Dendritic cell treated with granulocyte-macrophage colony-stimulating factor and Interleukin-4, amounts not matched to agents 40 ng/mL and 50 ng/mL, for 4 days (primary cell): ENCODE measurements around the gene SLC39A11.
"Not testable (repeated sequence)": the region's sequence is repeated elsewhere in the genome, so short reads cannot be mapped to it uniquely, and the experiment has no call there.

Experiments
- H3K27ac Mint-ChIP-seq: one replicate; pipeline ENCODE4 v1.8.0; 2022; ENCODE audit warnings: mild to moderate bottlenecking, mixed read lengths
- H3K27me3 Mint-ChIP-seq: one replicate; pipeline ENCODE4 v1.8.0; 2022; ENCODE audit warnings: mild to moderate bottlenecking, mixed read lengths
- H3K36me3 Mint-ChIP-seq: one replicate; pipeline ENCODE4 v1.8.0; 2022; ENCODE audit warnings: low read depth, mixed read lengths
- H3K4me1 Mint-ChIP-seq: one replicate; pipeline ENCODE4 v1.8.0; 2022; ENCODE audit warnings: low read depth, mixed read lengths
- H3K4me3 Mint-ChIP-seq: one replicate; pipeline ENCODE4 v1.8.0; 2022; ENCODE audit warnings: mild to moderate bottlenecking, moderate library complexity, mixed read lengths
- H3K9me3 Mint-ChIP-seq: one replicate; pipeline ENCODE4 v1.8.0; 2022; ENCODE audit warnings: mixed read lengths
- intact Hi-C: fragments of 100-400 bp; cut with micrococcal nuclease; formaldehyde crosslinking; loops from one replicate; pipeline ENCODE4 v1.15.0; 2022

SLC39A11 gene

DNA sequence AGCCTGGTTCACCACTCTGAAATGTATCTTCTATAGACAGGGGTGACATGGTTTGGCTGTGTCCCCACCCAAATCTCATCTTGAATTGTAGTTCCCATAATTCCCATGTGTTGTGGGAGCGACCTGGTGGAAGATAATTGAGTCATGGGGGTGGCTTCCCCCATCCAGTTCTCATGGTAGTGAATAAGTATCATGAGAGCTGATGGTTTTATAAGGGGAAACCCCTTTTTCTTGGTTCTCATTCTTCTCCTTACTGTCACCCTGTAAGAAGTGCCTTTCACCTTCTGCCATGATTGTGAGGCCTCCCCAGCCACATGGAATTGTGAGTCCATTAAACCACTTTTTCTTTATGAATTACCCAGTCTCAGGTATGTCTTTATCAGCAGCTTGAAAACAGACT lies 319.3 kb downstream of the SLC39A11 start:
- H3K9me3 Mint-ChIP-seq, H3K27ac Mint-ChIP-seq, H3K4me1 Mint-ChIP-seq, H3K4me3 Mint-ChIP-seq, H3K27me3 Mint-ChIP-seq, intact Hi-C loops: not testable (repeated sequence)
- peaks cover 45% of the 10 kb centered on the region for H3K36me3 Mint-ChIP-seq

DNA sequence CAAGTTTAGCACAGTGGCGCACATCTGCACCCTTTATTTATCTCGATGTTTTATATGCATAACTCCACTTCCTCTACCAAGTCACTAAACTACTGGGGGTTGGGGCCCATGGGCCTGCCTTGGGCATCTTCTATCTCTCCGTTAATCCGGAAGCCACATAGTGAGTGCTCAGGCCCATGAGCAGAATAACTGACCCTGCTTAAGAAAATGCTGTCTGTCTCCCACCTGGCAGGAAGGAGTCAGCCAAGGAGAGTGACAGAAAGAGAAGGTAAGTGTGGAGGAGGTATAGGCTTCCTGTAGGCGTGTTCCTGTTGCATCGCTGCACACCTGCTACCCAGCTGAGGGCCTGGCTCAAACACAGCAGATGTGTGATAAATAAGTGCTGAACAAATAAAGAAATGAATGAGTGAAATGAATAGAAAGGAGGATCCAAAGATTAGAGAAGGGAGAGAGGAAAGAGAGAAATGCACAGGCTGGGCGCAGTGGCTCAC lies 320.1 kb downstream of the SLC39A11 start:
- Mint-ChIP-seq H3K9me3 (no peaks in the 10 kb centered on the region), H3K36me3 (peaks cover 48% of the 10 kb centered on the region)

GRCh38 chr17:72771734-72772133 lies 320.8 kb downstream of the SLC39A11 start:
- Mint-ChIP-seq H3K36me3 (peaks cover 53% of the 10 kb centered on the region), H3K27ac (no peak overlapping the region), H3K9me3 (no peaks in the 10 kb centered on the region), H3K27me3 (no peaks in the 10 kb centered on the region), H3K4me3 (no peak overlapping the region), H3K4me1 (no peaks in the 10 kb centered on the region)
- intact Hi-C loops = no loop called here

More for the DNA sequence above, 320.1 kb downstream of the SLC39A11 start:
- Mint-ChIP-seq H3K4me3 (no peak overlapping the region), H3K27me3 (no peaks in the 10 kb centered on the region), H3K4me1 (no peaks in the 10 kb centered on the region), H3K27ac (no peak overlapping the region)
- intact Hi-C loops = no loop called here

DNA sequence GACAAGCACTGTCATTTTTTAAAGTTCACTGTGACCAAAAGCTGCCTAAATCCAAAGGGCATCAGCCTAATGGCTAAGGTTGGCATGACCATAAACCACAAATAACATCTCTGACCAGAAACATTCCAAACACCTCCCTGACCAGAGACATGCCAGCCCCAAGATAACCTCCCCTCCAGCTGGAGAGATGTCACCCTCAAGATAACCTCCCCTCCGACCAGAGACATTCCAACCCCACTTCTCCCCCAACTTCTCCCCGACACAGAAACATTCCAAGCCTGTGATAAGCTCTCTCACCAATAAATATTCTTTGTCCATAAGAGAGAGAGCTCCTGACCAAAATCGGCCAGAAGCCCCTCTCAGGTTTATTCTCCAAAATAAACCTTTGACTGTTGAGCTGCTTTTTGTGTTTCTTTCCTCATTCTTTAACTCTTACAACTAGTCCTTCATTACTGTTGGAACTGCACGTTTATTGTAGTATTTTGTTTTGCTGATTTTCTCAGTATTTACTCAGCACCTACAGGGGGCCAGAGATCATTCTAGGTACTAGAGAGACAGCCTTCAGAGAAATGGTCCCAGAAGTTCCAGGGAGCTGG lies 325.6 kb downstream of the SLC39A11 start:
- Mint-ChIP-seq H3K4me3 (no peak overlapping the region), H3K27me3 (no peaks in the 10 kb centered on the region), H3K9me3 (no peaks in the 10 kb centered on the region), H3K4me1 (no peaks in the 10 kb centered on the region), H3K36me3 (peaks cover 29% of the 10 kb centered on the region), H3K27ac (no peak overlapping the region)
- intact Hi-C loops = no loop called here

- H3K27ac Mint-ChIP-seq = no peak overlapping the region
- no peaks in the 10 kb centered on the region for H3K9me3 Mint-ChIP-seq
- H3K4me3 Mint-ChIP-seq = no peak overlapping the region
- peaks cover 18% of the 10 kb centered on the region for H3K36me3 Mint-ChIP-seq
- intact Hi-C loops = no loop called here
- H3K4me1 Mint-ChIP-seq = no peaks in the 10 kb centered on the region
- H3K27me3 Mint-ChIP-seq = no peaks in the 10 kb centered on the region
Observed at GRCh38 chr17:72765368-72766153, 326.9 kb downstream of the SLC39A11 start.

DNA sequence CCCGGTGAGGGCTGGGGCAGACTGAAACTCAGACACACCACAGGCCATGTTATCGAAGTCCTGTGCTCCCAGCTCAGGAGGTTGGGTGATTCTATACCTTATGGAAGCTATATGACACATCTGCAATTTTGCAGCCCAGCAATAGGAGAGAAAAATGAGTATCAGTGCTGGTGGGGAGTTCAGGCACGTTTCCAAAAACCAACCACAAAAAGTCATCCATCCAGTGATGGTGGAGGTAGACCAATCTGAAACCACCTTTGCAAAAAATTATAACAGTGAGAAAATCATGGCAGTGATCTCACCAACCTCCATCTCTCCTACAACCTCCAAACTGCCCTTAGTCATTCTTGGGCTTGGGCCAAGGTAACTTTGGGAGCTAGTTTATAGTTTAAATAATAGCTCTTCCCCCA lies 327.9 kb downstream of the SLC39A11 start:
- H3K27me3 Mint-ChIP-seq = no peaks in the 10 kb centered on the region

DNA sequence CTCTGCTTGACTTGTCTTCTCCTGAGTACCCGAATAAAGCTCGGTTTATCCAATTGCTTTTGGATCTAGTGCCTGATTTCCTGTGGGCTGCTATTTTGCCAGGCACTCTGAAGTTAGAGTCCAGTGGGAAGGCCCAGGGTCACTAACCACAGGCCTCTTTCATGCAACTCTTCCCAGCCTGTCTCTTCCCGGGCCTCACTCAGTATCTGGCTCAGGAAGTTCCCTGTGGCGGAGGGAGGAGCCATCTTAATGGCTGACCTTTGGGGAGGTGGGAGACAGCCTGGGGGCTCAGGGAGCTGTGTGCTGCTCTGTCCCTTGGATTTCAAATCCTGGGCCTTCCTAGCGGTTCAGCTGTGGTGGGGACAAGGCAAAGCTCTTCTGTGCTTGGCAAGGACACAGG lies 328.5 kb downstream of the SLC39A11 start:
- H3K27me3 Mint-ChIP-seq = no peaks in the 10 kb centered on the region
- intact Hi-C loops = no loop called here
- H3K9me3 Mint-ChIP-seq = no peaks in the 10 kb centered on the region
- H3K27ac Mint-ChIP-seq = no peak overlapping the region
- H3K4me1 Mint-ChIP-seq = no peaks in the 10 kb centered on the region
- H3K4me3 Mint-ChIP-seq = no peak overlapping the region
- peaks cover 9% of the 10 kb centered on the region for H3K36me3 Mint-ChIP-seq

More for the DNA sequence above, 327.9 kb downstream of the SLC39A11 start:
- no peaks in the 10 kb centered on the region for H3K9me3 Mint-ChIP-seq
- intact Hi-C loops = no loop called here
- H3K36me3 Mint-ChIP-seq = peaks cover 9% of the 10 kb centered on the region
- H3K4me3 Mint-ChIP-seq = no peak overlapping the region
- no peak overlapping the region for H3K27ac Mint-ChIP-seq
- no peaks in the 10 kb centered on the region for H3K4me1 Mint-ChIP-seq

DNA sequence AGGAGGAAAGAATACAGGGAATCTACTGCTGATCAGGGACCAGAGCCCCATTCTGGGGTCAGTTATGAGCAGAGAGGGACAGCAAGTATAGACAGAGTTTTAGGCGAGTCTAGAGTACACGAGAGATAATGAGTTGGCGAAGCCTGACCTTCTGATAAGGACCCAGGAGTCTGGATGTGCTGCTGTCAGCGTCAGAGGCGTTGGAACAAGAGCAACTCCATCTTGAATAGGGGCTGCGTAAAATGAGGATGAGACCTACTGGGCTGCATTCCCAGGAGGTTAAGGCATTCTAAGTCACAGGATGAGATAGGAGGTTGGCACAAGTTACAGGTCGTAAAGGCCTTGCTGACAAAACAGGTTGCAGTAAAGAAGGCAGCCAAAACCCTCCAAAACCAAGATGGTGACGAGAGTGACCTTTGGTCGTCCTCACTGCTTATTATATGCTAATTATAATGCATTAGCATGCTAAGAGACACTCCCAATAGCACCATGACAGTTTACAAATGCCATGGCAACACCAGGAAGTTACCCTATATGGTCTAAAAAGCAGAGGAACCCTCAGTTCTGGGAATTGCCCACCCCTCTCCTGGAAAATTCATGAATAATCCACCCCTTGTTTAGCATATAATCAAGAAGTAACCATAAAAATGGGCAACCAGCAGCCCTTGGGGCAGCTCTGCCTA lies 330.5 kb downstream of the SLC39A11 start:
- H3K27ac Mint-ChIP-seq, H3K4me1 Mint-ChIP-seq, intact Hi-C loops, H3K27me3 Mint-ChIP-seq, H3K4me3 Mint-ChIP-seq, H3K36me3 Mint-ChIP-seq, H3K9me3 Mint-ChIP-seq: not testable (repeated sequence)

DNA sequence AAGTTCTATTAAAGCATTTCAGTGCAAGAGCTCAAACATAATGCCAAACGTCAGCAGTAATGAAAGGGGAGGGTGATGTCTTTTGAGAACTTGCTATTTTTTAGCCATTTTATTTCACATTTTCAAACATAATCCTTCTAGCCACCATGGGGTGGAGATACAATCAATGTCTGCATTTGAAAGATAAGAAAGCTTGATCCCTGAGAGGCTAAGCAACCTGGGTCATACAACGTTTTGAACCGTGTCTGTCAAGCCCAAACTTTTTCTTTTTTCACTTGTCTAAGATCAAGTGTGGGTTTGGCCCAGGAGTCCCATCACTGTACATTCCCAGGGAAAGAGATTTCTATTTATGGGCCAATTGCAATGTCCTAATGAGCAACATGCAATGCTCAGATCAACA lies 331.1 kb downstream of the SLC39A11 start:
- Mint-ChIP-seq H3K27ac (no peak overlapping the region), H3K9me3 (no peaks in the 10 kb centered on the region), H3K4me3 (no peak overlapping the region), H3K27me3 (no peaks in the 10 kb centered on the region), H3K4me1 (no peaks in the 10 kb centered on the region), H3K36me3 (peaks cover 9% of the 10 kb centered on the region)
- intact Hi-C loops = no loop called here

GRCh38 chr17:72760368-72760767 lies 332.1 kb downstream of the SLC39A11 start:
- intact Hi-C loops = no loop called here
- H3K27me3 Mint-ChIP-seq = no peaks in the 10 kb centered on the region
- no peaks in the 10 kb centered on the region for H3K4me1 Mint-ChIP-seq
- H3K4me3 Mint-ChIP-seq = no peak overlapping the region
- H3K36me3 Mint-ChIP-seq = peaks cover 16% of the 10 kb centered on the region
- no peaks in the 10 kb centered on the region for H3K9me3 Mint-ChIP-seq
- no peak overlapping the region for H3K27ac Mint-ChIP-seq

DNA sequence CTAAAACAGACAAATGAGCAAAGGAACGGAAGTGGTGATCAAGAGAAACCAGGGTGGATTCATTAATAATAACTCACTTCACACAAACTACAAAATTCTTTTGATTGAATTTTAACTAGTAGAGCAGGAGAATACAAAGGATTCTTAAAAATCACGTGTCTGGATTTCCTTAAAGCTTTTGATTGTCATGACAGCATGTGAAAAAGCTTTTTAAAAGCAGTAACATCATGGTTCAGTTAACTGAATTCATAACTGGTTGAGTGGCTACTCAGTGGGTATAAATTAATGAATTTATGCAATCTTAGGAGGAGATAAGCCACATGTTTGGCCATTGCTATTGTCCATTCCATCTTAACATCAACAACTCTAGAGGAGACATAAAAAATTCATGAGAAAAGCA lies 333.2 kb downstream of the SLC39A11 start:
- H3K4me3 Mint-ChIP-seq = no peak overlapping the region
- H3K36me3 Mint-ChIP-seq = peaks cover 16% of the 10 kb centered on the region
- no peaks in the 10 kb centered on the region for H3K9me3 Mint-ChIP-seq
- no peaks in the 10 kb centered on the region for H3K27me3 Mint-ChIP-seq
- intact Hi-C loops = no loop called here
- H3K27ac Mint-ChIP-seq = no peak overlapping the region
- H3K4me1 Mint-ChIP-seq = no peaks in the 10 kb centered on the region

DNA sequence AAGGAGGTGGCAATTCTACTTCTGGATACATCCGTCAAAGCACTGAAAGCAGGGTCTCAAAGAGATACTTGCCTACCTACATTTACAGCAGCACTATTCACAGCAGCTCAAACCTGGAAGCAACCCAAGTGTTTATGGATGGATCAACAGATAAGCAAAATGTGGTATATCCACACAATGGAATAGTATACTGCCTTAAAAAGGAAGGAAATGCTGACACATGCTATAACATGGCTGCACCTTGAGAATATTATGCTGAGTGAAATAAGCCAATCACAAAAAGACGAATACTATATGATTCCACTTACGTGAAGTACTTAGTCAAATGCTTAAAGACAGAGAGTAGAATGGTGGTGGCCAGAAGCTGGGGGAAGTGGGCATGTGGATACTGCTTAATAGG lies 336.2 kb downstream of the SLC39A11 start:
- intact Hi-C loops = no loop called here
- peaks cover 7% of the 10 kb centered on the region for H3K4me1 Mint-ChIP-seq
- H3K27ac Mint-ChIP-seq = no peak overlapping the region
- no peaks in the 10 kb centered on the region for H3K27me3 Mint-ChIP-seq
- no peaks in the 10 kb centered on the region for H3K9me3 Mint-ChIP-seq
- peaks cover 16% of the 10 kb centered on the region for H3K36me3 Mint-ChIP-seq
- no peak overlapping the region for H3K4me3 Mint-ChIP-seq

GRCh38 chr17:72754513-72754912 lies 338.0 kb downstream of the SLC39A11 start:
- intact Hi-C loops = no loop called here
- no peaks in the 10 kb centered on the region for H3K9me3 Mint-ChIP-seq
- H3K4me1 Mint-ChIP-seq = peaks cover 7% of the 10 kb centered on the region
- H3K27me3 Mint-ChIP-seq = no peaks in the 10 kb centered on the region
- H3K36me3 Mint-ChIP-seq = peaks cover 16% of the 10 kb centered on the region
- no peak overlapping the region for H3K4me3 Mint-ChIP-seq
- H3K27ac Mint-ChIP-seq = no peak overlapping the region

DNA sequence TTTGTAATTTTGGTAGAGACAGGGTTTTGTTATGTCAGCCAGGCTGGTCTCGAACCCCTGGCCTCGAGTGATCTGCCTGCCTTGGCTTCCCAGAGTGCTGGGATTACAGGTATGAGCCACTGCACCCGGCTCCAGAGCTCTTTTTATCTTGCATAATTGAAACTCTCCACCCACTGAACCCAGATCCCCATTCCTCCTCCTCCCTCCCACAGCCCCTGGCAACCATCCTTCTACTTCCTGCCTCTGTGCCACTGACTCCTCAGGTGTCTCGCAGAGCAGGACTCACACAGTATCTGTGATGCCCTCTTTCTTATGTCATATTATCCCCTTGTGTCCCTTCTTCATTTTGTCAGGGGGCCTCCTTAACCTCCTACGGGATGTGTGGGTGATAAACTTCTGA lies 340.7 kb downstream of the SLC39A11 start:
- peaks cover 13% of the 10 kb centered on the region for H3K36me3 Mint-ChIP-seq
- no peaks in the 10 kb centered on the region for H3K27me3 Mint-ChIP-seq
- intact Hi-C loops = no loop called here
- H3K4me3 Mint-ChIP-seq = no peak overlapping the region
- H3K4me1 Mint-ChIP-seq = peaks cover 7% of the 10 kb centered on the region
- H3K27ac Mint-ChIP-seq = no peak overlapping the region
- no peaks in the 10 kb centered on the region for H3K9me3 Mint-ChIP-seq
